HG02938 (cell line): ENCODE measurements around the gene LIN7B.
"Not testable (repeated sequence)": the region's sequence is repeated elsewhere in the genome, so short reads cannot be mapped to it uniquely, and the experiment has no call there.

ENCODE experiments used
- ATAC-seq: cut with Tn5 transposase; IDR thresholded peaks from one replicate; pipeline ENCODE4 v1.9.1; 2021; ENCODE audit warnings: mild to moderate bottlenecking, moderate library complexity; ENCODE audit not compliant: unreplicated experiment

LIN7B gene

GRCh38 chr19:49141352-49141751 lies 27.2 kb downstream of the LIN7B start:
- ATAC-seq, result no peak

DNA sequence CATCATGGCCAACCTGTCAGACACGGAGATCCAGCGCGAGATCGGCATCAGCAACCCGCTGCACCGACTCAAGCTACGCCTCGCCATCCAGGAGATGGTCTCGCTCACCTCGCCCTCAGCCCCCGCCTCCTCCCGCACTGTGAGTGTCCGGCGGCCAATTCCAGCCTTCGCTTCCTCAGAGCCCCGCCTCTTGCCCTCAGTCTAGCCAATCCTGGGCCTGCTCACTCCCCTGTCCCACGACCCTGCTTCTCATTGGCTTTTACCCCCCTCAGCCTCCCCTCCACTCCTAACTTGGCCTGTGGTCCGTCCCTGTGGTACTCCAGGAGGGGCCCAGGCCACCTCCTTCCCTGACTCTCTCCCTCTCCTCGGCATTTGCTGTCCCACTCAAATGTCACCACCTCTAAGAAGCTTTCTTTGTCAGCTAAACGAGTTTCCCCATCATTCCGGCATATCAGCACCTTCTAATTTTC lies 28.7 kb downstream of the LIN7B start:
- no peak for ATAC-seq

- ATAC-seq, result no peak
Observed at GRCh38 chr19:49145573-49146407, 31.6 kb downstream of the LIN7B start.

DNA sequence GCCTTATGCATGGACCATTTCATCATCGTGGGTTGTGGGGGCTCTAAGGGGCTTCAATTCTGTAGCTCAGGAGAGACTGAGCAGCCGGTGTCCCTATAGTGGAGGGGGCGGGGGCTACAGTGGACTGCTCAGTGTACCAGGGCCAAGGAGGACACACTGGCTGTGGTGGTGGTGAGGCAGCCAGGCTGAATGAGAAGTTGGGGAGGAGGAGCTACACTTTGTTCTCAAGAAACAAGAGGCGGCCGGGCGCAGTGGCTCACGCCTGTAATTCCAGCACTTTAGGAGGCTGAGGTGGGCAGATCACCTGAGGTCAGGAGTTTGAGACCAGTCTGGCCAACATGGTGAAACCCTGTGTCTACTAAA lies 32.2 kb downstream of the LIN7B start:
- not testable (repeated sequence) for ATAC-seq

DNA sequence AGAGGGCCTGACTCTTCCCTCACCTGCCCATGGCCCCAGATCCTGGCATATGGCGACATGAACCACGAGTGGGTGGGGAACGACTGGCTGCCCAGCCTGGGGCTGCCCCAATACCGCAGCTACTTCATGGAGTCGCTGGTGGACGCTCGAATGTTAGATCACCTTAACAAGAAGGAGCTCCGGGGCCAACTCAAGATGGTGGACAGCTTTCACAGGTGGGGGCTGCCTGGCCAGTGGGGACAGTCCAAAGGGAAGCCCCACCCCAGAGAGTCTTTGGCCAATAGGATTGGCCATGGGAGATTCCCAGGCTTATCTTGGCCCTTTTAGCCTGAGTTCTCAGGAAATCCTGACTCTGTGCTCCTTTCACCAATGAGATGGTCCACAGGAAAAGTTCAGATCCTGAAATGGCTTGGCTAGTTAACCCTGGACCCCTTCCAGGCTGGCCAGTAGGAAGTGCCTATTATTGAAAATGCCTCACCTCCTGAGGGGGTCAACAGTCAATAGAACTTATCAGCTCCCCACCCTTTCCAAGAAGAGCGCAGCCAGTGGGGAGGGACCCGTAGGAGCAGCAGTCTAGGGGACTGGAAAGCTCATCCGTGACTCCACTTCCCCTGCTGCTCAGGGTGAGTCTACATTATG lies 34.0 kb downstream of the LIN7B start:
- ATAC-seq, result no peak

DNA sequence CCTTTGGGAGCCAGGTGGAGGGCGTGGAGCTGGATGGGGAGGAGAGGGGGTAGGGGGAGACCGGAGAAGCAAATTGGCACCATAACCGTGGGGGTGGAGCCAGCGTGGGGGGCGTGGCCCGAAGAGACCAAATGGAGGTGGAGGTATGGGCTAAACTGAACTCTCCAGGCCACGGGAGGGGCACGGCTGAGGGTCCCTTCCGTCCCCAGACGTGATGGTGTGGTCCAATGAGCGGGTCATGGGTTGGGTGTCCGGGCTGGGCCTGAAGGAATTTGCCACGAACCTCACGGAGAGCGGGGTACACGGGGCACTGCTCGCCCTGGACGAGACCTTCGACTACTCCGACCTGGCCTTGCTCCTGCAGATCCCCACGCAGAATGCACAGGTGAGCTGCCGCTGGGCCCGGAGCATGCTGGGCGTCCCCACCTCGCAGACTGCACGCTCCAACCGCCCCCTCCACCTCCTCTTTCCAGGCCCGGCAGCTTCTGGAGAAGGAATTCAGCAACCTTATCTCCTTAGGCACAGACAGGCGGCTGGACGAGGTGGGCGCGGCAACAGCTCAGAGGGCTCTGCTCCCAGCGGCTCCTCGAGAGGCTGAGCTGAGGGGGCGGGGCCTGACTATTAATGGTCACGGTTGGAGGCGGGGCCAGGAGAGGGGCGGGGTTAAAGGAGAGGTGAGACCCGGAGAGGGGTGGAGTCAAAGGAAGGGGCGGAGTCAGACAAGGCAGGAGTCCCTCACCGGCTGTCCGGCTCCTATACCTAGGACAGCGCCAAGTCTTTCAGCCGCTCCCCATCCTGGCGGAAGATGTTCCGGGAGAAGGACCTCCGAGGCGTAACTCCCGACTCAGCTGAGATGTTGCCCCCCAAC lies 34.8 kb downstream of the LIN7B start:
- no peak for ATAC-seq

DNA sequence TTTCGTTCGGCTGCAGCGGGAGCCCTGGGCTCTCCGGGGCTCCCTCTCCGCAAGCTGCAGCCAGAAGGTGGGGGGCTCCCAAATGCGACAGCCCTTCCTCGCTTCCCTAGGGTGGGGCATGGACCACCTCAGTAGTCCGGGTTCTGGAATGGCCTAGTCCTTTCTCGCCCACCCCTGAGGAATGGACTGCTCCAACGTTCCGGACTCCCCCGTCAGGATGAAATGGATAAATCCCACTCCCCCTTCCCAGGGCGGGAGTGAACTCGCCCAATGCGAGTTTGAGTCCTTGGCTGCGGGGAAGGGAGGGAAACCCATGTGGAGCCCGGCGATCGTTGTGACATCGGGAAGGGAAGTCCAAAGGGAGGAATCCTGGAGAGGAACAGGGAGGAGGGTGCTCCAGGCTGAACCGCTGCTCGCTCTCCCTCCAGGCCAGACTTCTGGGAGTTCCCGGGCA lies 35.5 kb downstream of the LIN7B start:
- no peak for ATAC-seq

DNA sequence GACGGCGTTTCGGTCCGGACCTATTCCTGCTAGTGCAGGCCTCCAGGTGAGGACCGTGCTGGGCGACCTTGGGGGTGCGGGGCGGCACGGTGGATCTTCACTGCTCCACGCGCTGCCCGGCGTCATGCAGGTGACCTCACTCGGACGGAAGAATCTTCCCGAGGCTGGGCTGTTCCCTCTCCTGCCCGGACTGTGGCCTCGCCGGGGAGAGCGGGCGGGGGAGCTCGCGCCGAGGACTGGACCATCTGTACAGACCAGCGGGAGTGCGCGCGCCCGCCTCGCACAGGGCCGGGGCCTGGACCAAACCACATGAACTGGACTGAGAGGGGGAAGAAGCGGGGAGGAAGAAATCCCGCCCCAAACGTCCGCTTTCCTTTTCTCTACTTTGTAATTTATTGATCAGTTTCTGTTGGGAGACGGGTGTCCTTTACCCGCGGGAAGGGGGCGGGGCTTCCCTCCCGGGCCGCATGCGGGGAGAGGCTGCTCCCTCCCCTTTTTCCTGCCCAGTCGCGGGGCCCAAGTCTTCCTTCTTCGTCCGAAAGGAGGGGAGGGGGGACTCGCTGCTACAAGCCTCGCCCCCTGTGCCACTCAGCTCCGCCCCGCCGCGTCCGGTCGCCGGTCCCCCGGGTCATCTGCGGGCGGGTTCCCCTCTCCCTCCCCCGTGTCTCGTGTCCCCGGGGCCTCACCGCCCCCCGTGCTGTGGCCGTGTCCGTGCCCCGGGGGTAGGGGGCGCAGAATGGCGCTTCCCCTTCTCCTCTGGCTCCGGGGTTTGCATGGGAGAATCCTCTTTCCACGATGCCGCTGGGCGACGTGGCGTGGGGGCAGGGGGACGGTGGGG lies 36.2 kb downstream of the LIN7B start:
- no peak for ATAC-seq

DNA sequence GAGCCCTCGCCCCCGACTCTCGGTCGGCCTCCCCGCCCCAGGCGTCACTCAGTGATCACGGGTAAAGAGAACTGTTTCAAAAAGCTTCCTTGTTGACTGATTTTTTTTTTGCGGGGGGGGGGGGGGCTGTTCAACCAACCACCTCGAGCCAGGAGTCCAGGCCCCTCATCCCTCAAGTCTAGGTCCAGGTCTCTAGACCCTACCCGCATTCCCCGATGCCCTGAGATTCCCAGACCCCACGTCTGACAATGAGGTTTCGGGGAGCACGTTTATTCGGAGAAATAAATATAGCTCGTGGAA lies 36.7 kb downstream of the LIN7B start:
- no peak for ATAC-seq

GRCh38 chr19:49151267-49152118 lies 37.3 kb downstream of the LIN7B start:
- no peak for ATAC-seq

DNA sequence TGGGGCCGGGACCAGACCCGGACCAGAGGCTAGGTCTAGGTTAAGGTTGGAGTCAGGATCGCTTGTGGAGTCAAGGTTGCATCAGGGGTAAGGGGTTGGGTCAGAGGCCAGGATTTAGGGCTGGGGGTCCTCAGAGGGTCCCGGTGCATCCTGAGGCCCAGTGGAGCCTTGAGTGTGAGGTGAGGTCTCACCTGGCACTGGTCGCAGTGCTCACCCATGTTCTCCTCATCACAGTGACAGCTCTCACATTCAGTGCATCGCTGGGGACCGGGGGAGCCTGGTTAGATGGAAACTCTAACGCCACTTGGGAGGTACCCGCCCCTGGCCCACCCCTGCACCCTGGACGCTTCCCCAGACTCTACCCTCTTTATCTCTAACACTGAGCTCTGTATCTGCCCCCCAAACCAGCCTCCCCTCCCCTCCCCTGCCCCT lies 38.0 kb downstream of the LIN7B start:
- ATAC-seq, result no peak

DNA sequence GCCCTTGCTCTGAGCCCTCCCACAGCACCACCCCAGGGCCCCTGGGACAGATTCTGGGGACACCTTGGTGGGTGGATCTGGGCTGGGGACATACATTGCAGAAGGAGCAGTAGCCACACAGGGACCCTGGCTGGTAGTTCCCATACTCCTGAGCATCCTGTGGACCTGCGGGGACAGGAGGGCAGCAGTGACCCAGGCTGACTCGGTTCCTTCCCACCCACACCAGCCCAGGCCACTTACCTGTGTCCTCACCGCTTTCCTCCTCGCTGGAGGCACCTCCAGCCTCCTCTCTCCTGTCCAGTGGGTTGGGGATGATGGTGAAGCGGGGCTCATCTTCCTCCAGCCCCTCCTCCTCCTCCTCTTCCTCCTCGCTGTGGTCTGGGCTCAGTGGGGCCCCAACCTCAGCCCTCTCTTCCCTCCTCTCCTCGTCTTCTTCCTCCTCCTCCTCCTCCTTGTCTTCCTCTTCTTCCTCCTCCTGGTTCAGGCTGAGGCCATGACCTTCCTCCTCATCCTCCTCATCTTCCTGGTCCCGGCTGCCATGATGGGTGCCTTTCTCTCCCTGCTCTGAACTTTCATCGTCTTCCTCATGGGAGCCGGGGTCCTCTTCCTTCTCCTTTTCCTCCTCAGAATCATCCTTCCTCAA lies 39.1 kb downstream of the LIN7B start:
- ATAC-seq, result no peak

- no peak for ATAC-seq
Observed at GRCh38 chr19:49154279-49154678, 40.1 kb downstream of the LIN7B start.

DNA sequence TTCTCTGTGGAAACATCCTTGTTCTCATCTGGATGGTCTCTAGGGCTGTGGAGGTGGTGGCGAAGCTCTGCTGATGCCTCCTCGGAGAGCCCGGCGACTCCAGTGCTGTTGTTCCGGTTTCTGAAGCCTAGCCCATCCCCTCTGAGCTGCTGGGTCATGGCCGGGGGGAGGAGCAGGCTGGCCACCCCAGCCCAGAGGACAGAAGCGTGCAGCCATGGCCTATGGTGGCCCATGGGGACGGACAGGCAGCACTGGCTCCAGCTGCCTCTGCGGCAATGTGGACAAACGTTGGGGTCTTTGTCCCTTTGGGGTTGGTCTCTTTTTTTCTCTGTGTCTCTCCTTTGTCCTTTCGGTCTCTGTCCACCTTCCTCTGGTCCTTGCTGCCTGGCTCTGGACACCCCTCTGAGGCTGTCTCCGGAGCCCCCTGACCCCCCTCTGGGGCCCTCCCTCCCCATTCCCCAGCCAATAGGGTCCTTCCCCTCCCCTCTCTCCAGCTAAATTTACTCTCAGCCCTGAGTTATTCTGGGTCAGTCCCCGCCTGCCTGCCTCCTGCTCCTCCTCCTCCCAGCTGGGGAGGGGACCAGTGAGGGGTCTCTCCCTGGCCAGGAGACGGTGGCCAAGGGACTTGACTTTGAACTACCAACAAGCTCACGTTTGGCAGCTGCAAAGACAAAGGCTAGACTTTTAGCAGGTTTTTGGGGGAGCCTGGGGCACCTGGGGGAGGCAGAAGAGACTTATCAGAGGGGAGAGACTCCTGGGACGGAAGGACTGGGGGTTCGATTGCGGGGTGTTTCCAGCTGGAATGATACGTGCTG lies 41.0 kb downstream of the LIN7B start, which contains the start of gene HRC:
Gene HRC, minus strand, starts transcription at position 392 of the 815 bp plus-strand sequence. Its CDS starts 159 bp downstream, at position 233.
- no peak for ATAC-seq

GRCh38 chr19:49155820-49156346 lies 41.7 kb downstream of the LIN7B start:
- ATAC-seq, result no peak

GRCh38 chr19:49157445-49158224 lies 43.5 kb downstream of the LIN7B start, which contains the start of gene TRPM4:
Gene TRPM4, plus strand, starts transcription at chr19:49157792. Its CDS starts 75 bp downstream, at chr19:49157867.
- ATAC-seq, result no peak
